Activated T-helper 1 cell treated with Interleukin-2 at 50 U/mL for 16 hours (primary cell): ENCODE measurements around the gene ACACB.

ENCODE experiments used
- DNase-seq: peaks from one replicate; pipeline ENCODE4 v3.0.0-alpha.2; 2020; ENCODE audit warnings: low read depth

ACACB gene

DNA sequence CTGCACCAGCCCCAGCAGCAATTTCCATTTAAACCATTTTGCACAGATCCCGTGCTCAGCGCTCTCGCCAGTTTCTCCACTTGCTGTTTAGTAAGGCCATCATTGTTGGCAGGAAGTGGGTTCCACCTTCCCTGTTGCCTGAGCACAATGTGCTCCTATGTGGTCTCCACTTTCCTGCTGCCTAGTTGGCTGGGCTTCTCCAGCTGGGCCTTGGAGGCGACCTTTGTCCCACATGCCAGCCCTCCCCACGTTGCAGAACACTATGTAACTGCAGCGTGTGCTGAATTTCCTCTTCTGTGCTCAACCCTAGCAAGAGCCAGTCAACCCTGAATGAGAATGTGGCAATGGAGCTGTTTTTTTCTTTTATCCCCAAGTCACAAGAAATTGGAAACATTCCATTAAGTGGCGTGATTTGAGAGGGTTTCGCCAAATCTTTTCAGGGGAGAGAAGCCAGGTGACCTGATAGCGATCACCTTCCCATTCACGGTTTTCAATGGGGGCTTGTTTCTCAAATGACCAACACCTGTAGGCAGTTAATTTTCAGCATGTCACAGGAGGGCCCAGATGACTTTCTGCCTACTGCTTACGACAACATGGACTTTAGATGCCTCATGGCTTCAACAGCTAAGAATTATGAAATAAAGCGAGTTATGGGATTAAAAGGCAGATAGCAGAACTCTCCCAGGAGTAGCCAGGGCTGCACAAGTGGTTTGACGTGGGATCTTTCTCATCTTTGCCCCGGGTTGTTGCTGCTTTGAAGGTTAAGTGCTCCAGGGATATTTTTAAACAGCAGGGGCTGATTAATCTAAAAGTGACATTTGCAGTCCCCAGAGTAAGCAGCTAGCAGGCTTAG lies at the start of gene ACACB:
Gene ACACB (plus strand): TSS at position 830 of the 853 bp plus-strand sequence. CDS start 22,819 bp downstream, outside the sequence.
- no peak for DNase-seq

DNA sequence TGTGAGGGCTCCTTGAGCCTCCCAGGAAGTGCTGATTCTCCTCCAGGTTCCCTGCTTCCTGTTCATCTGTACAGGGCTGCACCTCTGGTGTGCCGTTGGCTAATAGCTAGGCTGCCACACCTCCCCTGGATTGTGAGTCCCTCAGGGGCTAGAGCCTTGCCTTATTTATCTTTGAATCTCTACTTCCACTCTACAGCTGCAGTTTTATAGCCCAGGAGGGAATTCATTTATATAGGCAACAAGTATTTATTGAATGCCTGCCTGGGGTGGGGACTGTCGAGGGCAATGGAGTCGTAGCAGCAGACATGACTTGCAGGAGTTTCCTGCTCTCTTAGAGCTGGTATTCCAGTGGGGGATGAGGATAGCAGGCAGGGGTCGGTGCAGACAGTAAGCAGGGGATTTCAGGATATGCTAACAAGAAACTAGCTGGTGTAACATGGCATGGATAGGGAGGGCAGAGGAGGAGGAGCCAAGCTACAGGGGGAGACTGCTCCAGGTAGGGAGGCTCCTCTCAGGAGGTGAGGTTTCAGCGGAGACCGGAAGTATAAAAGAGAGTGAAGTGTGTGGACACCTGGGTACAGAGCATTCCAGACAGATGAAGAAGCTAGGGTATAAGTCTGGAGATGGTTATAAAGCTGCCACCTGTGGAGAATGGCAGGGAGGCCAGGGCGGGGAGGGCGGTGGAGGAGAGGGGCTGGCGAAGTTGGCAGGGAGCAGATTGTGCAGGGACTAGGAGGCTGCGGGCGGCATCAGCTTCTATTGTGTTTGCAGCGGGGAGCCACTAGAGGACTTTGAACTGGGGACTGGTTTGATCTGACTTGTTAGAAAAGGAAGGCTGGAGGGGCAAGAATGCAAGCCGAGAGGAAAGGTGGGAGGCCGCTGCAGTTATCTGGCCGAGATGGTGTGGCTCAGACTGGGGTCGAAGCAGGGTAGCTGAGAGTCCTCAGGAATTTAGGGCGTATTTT lies 46.8 kb upstream of the ACACB start:
- no peak for DNase-seq

DNA sequence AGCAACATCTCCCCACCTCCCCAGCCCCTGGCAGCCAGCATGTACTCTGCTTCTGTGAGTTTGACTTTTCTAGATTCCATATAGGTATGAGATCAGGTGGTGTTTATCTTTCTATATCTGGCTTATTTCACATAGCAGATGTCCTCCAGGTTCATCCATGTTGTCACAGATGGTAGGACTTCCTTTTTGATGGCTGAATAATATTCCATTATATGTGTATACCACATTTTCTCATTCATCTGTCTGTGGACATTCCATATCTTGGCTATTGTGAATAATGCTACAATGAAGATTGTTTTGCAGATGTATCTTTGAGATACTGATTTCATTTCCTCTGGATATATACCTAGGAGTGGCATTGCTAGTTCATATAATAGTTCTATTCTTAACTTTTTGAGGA lies 41.5 kb upstream of the ACACB start:
- DNase-seq, result no peak

- DNase-seq, result no peak
Measured at GRCh38 chr12:109082751-109083150, 33.6 kb upstream of the ACACB start.

GRCh38 chr12:109084425-109084824 lies 32.0 kb upstream of the ACACB start:
- DNase-seq, result no peak

GRCh38 chr12:109085590-109085989 lies 30.8 kb upstream of the ACACB start:
- no peak for DNase-seq

DNA sequence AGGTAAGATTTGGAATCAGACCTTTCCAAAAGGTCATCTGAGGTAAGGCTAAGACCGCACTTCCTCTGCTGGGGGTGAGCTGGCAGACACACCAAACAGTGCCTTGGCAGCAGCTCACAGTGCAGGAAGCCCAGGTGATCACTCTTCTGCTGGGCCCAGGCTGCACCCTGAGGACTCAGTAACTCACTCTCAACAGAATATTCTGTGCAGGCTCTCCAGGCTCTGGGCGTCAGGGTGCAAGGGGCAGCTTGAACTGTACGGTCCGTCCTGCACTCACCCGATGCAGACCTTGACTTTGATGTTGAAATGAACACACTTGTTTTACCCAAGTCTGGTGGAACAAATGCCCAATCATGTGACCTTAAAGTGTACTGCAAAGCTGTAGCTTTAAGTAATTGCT lies 29.1 kb upstream of the ACACB start:
- DNase-seq, result no peak

- DNase-seq, result no peak
Measured at GRCh38 chr12:109088818-109089217, 27.6 kb upstream of the ACACB start.

- DNase-seq, result no peak
Measured at GRCh38 chr12:109089683-109090082, 26.7 kb upstream of the ACACB start.

DNA sequence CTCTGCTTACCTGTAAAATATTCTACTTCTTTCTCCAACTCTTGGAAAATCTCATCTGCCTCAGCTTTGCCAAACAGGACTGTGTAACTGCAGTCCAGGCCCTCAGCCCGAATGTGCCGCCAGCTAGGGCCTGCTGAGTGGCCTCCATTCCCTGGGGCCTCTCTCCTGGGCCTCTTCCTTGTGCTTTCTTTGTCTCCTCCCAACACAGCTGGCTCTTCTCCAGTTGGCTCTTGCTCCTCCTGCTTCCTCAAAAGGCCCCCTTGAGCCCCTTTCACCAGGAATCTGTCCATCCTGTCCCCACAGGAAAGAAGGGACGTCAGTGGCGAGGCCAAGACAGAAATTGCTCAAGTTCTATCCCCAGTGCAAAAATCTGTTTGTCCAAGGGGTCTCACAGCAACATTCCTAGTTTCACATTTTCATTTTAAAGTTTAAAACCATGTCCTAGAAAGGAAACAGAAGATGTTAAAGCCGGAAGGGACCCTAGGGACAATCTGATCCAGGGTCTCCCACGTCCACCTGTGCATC lies 23.8 kb upstream of the ACACB start:
- no peak for DNase-seq

- peak; percentile 91 for DNase-seq
Measured at GRCh38 chr12:109093022-109093918, 23.1 kb upstream of the ACACB start, which contains the start of gene ALKBH2. ALKBH2 (minus strand) TSS chr12:109093472; CDS start chr12:109092786, 686 bp downstream.

GRCh38 chr12:109097140-109097434 lies 19.3 kb upstream of the ACACB start:
- DNase-seq, result no peak

- peak; percentile 94 for DNase-seq
Measured at GRCh38 chr12:109097435-109098182, 18.8 kb upstream of the ACACB start, which contains the start of gene UNG. UNG (plus strand) TSS chr12:109097597; CDS start chr12:109097680, 83 bp downstream.

DNA sequence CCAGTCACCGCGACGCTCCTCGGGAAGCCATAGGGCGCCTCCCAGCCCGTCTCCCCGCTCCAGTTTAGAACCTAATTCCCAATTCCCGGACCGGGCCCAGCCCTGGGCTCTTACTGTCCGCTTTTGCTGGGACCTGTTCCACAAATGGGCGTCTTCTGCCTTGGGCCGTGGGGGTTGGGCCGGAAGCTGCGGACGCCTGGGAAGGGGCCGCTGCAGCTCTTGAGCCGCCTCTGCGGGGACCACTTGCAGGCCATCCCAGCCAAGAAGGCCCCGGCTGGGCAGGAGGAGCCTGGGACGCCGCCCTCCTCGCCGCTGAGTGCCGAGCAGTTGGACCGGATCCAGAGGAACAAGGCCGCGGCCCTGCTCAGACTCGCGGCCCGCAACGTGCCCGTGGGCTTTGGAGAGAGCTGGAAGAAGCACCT lies 18.2 kb upstream of the ACACB start:
- no peak for DNase-seq

DNA sequence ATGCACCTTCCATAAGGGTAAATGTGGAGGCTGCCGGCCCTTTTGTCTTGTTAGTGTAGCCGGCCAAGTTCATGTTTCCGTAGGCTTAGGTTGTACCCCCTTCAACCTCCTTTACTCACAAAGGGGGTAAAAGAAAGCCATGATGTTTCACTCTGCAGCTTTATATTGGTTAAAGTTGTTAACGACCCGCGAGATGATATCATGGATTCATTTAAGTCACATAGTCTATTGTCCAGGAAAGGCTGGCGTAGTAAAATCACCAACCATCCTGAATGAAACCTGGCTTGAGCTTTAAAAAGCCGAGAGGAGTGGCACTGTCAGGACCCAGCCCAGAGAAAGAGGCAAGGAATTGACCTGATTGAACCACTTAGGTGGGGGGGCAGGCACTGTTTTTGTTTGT lies 17.7 kb upstream of the ACACB start:
- no peak for DNase-seq

- DNase-seq, result no peak
Measured at GRCh38 chr12:109099431-109100020, 16.9 kb upstream of the ACACB start.

DNA sequence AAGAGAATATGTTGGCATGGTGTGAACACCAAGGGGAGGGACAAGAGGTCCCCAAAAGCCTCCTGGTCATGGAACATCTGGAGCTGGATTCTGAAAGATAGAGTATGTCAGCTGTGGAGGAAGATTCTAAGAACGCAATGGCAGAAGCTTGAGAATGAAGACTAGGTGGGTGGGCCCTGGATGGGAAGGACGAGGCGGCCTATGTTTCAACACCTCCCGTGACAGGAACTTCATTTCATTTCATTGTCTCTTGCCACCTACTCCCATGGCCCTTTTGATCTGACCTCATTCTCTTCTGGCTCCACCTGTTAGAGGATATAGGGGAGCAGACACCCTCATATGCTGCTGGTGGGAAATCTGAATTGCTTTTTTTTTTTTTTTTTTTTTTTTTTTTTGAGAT lies 15.6 kb upstream of the ACACB start:
- no peak for DNase-seq

GRCh38 chr12:109102491-109102890 lies 13.9 kb upstream of the ACACB start:
- no peak for DNase-seq

GRCh38 chr12:109105176-109105575 lies 11.2 kb upstream of the ACACB start:
- DNase-seq, result no peak

DNA sequence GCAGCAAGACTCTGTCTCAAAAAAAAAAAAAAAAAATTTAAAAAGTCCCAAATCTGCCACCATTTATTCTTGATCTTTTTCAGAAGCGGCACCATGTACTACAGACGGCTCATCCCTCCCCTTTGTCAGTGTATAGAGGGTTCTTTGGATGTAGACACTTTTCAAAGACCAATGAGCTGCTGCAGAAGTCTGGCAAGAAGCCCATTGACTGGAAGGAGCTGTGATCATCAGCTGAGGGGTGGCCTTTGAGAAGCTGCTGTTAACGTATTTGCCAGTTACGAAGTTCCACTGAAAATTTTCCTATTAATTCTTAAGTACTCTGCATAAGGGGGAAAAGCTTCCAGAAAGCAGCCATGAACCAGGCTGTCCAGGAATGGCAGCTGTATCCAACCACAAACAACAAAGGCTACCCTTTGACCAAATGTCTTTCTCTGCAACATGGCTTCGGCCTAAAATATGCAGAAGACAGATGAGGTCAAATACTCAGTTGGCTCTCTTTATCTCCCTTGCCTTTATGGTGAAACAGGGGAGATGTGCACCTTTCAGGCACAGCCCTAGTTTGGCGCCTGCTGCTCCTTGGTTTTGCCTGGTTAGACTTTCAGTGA lies 6.5 kb upstream of the ACACB start:
- DNase-seq, result no peak
